Measurements from ENCODE around the gene TSPAN5. TPM values are rescaled to one million over a fixed set of nuclear protein-coding genes. Genes with fewer than 3 reads are reported as not detected.

TSPAN5 gene
- total RNA-seq, 4 donors from 2014 or later: 2.1 to 5.8 (median 3.8) TPM

GRCh38 chr4:98686847-98687246 is 28.4 kb upstream of the TSPAN5 start:
- no peak overlapping the region for H3K27ac ChIP-seq
- no peak for TF ChIP-seq POLR2A (IDR thresholded peaks at IDR 0.05)
- TF ChIP-seq CTCF (IDR thresholded peaks at IDR 0.05): no peak
- no peaks in the 10 kb centered on the region for H3K4me1 ChIP-seq
- H3K36me3 ChIP-seq: no peaks in the 10 kb centered on the region
- DNase-seq: no peak
- no peaks in the 10 kb centered on the region for H3K27me3 ChIP-seq
- H3K9me3 ChIP-seq: no peaks in the 10 kb centered on the region
- H3K4me3 ChIP-seq: no peak overlapping the region

GRCh38 chr4:98686043-98686707 is 27.8 kb upstream of the TSPAN5 start:
- no peak overlapping the region for H3K4me3 ChIP-seq
- H3K9me3 ChIP-seq: no peaks in the 10 kb centered on the region
- DNase-seq: no peak
- no peaks in the 10 kb centered on the region for H3K27me3 ChIP-seq
- no peaks in the 10 kb centered on the region for H3K4me1 ChIP-seq
- TF ChIP-seq CTCF (IDR thresholded peaks at IDR 0.05) (no peak), POLR2A (IDR thresholded peaks at IDR 0.05) (no peak)
- no peak overlapping the region for H3K27ac ChIP-seq
- no peaks in the 10 kb centered on the region for H3K36me3 ChIP-seq

GRCh38 chr4:98685225-98686042 is 27.0 kb upstream of the TSPAN5 start:
- no peak overlapping the region for H3K27ac ChIP-seq
- no peaks in the 10 kb centered on the region for H3K4me1 ChIP-seq
- TF ChIP-seq POLR2A (IDR thresholded peaks at IDR 0.05): no peak
- no peaks in the 10 kb centered on the region for H3K36me3 ChIP-seq
- no peaks in the 10 kb centered on the region for H3K9me3 ChIP-seq
- no peak for DNase-seq
- no peak overlapping the region for H3K4me3 ChIP-seq
- no peaks in the 10 kb centered on the region for H3K27me3 ChIP-seq

- no peaks in the 10 kb centered on the region for H3K27me3 ChIP-seq
- no peaks in the 10 kb centered on the region for H3K4me1 ChIP-seq
- H3K36me3 ChIP-seq: no peaks in the 10 kb centered on the region
- TF ChIP-seq POLR2A (IDR thresholded peaks at IDR 0.05): no peak
- H3K9me3 ChIP-seq: no peaks in the 10 kb centered on the region
- no peak overlapping the region for H3K4me3 ChIP-seq
- DNase-seq: no peak
- no peak overlapping the region for H3K27ac ChIP-seq
Observed at GRCh38 chr4:98682719-98683118, 24.3 kb upstream of the TSPAN5 start.

GRCh38 chr4:98680806-98681205 is 22.4 kb upstream of the TSPAN5 start:
- H3K36me3 ChIP-seq: no peaks in the 10 kb centered on the region
- H3K27ac ChIP-seq: no peak overlapping the region
- no peaks in the 10 kb centered on the region for H3K9me3 ChIP-seq
- no peaks in the 10 kb centered on the region for H3K27me3 ChIP-seq
- H3K4me1 ChIP-seq: no peaks in the 10 kb centered on the region
- TF ChIP-seq POLR2A (IDR thresholded peaks at IDR 0.05): no peak
- no peak for TF ChIP-seq CTCF (IDR thresholded peaks at IDR 0.05)
- H3K4me3 ChIP-seq: no peak overlapping the region
- no peak for DNase-seq

- TF ChIP-seq CTCF (IDR thresholded peaks at IDR 0.05) (no peak), POLR2A (IDR thresholded peaks at IDR 0.05) (no peak)
- H3K9me3 ChIP-seq: no peaks in the 10 kb centered on the region
- DNase-seq: no peak
- no peaks in the 10 kb centered on the region for H3K36me3 ChIP-seq
- no peaks in the 10 kb centered on the region for H3K4me1 ChIP-seq
- H3K4me3 ChIP-seq: no peak overlapping the region
- H3K27me3 ChIP-seq: no peaks in the 10 kb centered on the region
- no peak overlapping the region for H3K27ac ChIP-seq
Observed at GRCh38 chr4:98679738-98680137, 21.3 kb upstream of the TSPAN5 start.
